HG02642 (cell line): Measurements from ENCODE around the gene UCN2.
"Not testable (repeated sequence)": the region's sequence is repeated elsewhere in the genome, so short reads cannot be mapped to it uniquely, and the experiment has no call there.

Experiments used
- ATAC-seq: cut with Tn5 transposase; IDR thresholded peaks from one replicate; pipeline ENCODE4 v1.9.1; 2021; ENCODE audit warnings: mild to moderate bottlenecking; ENCODE audit not compliant: unreplicated experiment, poor library complexity

Gene UCN2

DNA sequence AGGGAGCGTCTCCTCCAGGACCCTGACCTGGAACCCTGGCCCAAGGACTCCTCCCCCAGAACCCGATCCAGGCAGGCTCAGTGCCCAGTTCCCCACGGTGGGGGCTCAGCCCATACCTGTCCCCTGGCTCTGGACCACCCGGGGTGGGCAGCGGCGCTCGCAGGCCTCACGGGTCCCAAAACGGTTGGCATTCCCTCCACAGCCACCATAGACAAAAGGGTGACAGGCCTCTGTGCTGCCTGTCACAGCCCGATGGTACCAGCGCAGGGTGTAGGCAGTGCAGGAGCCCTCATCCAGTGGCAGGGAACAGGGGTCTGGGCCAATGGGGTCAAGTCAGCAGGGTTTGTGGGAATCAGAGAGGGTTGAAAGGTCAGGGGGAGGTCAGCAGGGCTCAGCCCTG is 1.1 kb upstream of the UCN2 start:
- ATAC-seq: no peak

DNA sequence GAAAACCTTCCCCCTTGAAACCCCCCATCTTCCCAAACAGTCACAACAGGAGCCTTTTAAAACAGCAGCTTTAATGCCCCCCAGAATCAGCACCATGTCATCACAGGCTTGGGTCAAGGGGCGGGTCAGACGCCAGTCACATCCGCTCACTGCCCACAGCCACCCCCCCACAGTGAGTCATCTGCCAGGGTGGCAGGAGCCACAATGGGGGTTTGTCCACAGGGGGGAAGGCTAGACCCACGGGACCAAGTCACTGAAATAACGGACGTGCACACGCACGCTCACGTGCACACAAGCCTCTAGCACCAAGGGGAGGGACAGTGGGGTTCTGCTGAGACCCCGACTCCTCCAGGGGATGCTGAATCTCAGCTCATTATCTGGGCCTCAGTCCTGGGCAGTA is 441 bp upstream of the UCN2 start:
- no peak for ATAC-seq

DNA sequence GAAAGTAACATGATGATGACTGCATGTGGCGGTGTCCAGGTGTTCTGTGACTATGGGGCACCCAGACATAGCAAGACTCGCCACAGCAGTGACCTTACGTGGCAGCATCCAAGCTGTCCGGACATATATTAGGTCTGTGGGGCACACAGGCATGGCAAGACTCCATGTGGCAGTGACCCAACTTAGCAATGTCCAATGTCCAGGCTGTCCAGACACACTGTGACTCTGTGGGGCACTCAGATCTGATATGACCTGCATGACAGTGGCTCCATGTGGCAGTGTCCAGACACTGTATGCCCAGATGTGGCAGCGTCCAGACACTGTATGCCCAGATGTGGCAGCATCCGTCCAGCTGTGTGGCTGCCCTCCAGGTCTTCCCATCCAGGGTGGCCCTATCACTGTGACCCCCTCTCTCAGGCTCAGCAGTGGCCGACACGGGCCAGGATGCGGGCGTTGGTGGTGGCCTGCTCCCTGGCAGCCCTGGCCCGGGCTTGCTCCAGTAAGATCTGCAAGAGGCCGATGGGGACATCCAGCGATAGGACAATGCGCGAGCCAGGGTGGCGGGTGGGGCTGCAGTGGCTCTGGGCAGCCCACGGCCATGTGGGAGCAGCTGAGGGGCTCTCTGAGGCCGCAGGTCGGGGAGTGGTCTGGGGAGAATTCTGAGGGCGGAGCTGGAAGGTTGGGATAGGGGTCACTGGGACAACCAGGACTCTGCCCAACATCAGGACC is 1.1 kb downstream of the UCN2 start:
- ATAC-seq: no peak

DNA sequence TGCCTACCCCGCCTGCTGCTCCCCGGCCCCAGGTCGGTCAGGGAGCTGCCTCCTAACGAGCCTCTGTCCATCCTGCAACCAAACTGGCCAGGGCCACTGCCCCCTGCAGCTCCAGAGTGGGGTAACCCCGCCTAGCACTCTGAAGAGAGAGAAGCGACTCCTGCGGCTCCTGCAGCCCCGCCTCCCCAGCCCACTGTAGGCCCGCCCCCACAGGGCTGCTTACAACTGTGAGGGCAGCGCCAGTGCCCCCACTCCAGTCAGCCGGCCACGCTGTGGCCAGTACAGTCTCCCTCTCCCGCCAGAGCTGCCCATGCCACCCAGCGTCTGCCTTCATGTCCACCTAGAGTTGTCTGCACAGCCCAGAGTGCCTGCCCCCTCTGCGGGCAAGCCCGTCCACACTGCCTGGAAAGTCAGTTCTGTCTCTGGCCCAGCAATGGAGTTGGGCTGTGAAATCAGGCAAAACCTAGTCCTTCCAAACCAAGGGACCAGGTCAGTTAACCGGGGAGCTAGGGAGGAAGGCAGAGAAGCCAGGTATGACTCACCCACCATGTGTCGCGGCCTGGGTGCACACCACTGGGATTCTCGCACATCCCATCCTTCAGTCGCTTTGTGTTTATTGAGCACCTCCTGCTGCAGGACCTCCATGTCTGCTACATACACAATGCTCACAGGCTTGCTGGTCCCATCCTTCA is 2.4 kb downstream of the UCN2 start:
- no peak for ATAC-seq

DNA sequence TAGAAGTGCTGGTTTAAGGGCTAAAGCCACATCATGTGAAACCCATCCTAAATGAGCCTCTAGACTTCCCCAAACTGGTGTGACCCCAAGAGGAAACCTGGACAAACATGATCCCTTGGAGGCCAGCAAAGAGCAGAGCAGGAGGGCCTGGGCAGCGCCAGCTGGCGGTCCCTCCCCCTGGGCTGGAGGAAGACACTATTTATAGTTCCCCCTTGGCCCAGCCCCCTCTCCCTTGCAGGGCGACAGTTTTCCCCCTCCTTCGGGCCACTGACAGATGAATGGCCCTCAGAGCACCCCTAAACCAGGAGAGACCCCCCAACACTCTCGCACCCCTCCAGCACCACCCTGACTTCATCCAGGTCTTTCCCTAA is 2.9 kb downstream of the UCN2 start:
- ATAC-seq: no peak

DNA sequence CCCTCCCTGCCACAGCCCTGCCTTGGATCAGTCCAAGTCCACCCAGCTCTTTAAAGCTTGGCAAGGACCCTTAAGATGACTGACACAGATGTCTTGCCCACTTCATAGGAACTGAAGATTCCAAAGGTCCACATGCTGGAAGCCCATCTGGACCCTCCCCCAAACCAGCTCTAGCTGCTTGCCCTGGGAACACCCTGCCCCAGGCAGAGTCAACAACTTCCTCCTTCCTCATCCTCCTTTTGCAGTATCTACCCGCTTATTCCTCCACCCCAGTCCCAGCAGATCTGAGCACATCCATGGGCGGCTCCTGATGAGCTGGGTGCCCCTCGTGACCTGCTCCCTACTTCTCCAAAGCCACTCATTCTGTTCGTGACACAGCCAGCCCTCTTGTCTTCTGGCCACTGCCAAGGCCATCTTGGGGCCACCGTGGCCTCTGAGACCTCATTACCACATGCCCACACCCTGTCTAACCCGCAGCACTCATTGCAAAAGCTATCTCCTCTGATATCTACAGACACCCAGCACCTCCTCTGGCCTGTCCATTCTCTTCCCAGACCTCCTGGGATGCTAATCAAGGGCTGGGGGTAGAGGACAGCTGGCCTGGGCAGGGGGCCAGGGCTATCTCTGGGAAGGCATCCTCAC is 5.0 kb downstream of the UCN2 start:
- ATAC-seq: no peak

DNA sequence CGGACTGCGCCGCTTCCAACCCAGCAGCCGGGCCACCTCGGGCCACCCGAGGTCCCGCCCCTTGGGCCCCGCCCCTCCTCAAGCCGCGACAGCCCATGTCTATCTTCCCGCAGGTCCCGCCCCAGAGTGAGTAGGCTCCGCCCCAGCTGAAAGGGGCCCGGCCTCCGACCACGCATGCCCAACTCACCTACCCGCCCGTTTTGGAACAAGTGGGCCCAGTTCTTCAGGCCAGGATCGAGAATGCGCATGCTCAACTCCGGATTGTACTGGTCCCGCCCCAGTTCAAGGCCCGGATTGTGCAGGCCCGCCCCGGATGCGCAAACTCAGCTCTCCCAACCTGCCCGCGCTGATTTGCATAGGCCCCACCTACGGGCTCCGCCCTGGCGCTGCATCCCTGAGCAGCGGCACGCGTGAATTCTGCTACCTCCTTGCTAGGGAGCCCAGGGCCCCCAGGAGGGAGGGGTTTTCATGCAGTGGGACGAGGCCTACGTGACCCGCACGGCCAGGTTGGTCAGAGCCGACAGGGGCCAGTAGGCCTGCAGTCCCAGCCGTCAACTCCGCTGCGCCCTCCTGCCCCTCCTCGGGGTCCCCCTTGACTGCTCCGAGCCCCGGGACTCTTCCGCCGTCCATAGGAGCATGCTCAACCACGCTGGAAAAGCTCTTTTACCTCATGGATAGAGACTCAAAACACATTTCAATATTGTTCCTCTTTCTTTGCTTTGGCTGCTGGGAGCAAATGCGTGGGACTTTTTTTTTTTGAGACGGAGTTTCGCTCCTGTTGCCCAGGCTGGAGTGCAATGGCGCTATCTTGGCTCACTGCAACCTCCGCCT is 6.6 kb downstream of the UCN2 start, which contains the start of gene PFKFB4:
Gene PFKFB4, minus strand, starts transcription at position 8 of the 831 bp plus-strand sequence. CDS start 26 bp downstream, outside the sequence.
- ATAC-seq: peak; percentile 85

DNA sequence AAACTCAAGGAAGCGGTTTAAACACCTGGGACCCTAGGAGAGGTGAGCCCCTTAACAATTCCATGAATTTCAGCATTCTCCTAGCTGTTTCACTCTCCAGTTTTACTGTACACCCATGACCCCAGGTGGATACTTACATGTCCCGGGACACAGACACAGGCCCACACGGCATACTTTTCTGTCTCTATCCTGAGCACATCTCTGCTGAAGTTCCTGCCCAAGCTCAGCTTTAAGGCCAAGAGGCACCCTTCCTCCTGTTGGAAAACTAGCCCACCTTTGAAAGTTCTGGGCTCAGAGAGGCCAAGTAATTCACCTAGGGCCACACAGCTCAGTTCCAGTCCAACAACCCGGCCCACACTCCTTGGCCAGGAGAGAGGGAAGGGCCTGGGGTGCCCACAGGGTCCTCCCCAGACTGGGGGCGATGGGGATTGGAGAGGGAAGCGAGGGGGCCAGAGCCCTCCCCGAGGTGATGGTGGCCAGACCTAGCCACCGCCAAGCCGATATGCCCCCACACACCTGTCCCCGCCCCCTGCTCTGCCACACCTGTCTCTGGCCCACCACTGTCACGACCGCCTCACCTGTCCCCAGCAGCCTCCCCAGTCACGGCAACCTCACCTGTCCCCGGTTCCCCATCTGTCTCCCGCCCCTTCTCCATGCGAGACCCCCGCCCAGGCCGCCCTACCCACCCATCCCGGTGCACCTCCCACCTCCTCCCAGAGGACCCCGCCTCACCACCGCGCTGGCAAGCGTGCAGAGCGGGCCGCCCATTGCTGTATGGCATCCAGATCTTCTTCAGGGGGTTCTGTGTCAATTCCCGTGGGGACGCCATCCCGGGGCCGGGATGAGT is 7.4 kb downstream of the UCN2 start:
- ATAC-seq: no peak

DNA sequence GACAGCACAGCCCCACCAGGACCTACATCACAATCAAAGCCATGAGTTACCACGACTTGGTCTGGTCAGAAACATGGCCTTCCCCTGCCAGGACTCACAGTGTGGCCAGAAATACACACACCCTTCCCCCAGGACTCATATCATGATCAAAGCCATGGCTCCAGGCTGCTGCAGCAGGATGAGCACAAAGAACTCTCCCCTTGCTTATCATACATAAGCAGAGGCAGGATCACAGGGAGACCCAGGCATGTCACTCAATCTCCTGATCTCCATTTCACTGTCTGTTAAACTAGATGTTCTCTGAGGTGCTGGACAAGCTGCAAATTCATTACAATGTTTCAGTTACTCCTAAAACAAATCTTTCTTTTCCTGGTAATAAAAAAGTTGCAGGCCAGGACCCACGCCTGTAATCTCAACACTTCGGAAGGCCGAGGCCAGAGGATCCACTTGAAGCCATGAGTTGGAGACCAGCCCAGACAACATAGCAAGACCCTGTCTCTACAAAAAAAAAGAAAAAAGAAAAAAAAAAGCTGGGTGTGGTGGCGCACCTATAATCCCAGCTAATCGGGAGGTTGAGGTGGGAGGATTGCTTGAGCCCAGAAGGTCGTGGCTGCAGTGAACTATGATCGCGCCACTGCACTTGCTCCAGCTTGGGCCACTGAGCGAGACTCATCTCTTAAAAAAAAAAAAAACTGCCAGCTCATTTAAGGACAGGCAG is 8.2 kb downstream of the UCN2 start:
- ATAC-seq: no peak

DNA sequence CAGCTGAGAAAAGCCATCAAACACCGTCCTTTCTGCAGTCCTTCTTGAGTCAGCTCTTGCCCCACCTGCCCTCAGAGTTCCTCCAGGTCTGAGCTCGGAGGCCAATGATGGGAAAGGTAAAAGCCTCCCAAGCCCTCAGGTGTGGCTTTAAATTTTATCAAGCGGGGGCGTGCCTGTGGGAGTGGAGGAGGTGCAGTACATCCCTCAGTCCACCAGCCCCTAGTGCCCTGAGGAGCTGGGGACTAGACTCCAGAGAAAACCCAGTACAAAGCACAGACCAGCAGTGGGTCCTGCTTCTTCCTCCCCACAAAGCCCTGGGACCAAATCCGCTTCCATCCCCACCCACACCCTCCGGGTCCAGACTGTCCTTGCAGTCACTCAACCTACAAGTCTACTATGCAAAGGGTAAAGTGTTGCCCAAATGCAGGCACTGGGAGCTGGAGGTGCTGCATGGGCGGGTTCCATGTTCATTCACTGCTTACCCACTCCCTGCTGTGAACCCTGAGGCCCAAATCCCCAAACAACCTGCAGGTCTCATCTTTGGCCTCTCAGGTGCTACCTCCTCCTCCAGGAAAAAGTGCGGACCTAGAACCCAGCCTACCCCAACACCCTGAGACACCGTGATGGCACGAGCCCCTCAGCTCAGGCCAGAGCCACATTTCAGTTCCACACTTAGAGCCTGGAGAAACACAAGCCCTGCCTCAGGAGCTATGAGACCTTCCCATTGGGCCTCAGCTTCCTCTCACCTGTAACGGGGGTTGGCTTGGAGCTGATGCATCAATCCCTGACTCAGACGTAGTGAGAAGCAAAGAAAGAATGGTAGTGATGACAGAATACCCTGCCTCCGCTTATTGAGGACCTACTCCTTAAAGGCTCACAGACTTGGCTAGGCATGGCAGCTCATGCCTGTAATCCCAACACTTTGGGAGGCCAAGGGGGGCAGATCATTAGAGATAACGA is 9.4 kb downstream of the UCN2 start:
- no peak for ATAC-seq

DNA sequence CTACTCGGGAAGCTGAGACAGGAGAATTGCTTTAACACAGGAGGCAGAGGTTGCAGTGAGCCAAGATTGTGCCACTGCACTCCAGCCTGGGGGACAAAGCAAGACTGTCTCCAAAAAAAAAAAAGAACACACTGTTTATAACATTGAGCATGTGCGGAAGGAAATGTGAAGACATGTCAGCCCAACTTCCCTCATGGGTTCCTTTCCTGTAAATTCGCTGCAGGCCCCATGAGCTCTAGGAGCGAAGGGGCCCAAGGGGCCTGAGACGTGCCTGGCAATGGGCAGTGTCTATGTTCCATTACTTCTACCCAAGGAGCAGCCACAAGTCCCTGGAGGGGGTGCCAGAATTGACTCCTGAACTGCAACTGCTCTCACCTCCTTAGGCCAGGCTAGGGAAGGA is 10.2 kb downstream of the UCN2 start:
- ATAC-seq: no peak

DNA sequence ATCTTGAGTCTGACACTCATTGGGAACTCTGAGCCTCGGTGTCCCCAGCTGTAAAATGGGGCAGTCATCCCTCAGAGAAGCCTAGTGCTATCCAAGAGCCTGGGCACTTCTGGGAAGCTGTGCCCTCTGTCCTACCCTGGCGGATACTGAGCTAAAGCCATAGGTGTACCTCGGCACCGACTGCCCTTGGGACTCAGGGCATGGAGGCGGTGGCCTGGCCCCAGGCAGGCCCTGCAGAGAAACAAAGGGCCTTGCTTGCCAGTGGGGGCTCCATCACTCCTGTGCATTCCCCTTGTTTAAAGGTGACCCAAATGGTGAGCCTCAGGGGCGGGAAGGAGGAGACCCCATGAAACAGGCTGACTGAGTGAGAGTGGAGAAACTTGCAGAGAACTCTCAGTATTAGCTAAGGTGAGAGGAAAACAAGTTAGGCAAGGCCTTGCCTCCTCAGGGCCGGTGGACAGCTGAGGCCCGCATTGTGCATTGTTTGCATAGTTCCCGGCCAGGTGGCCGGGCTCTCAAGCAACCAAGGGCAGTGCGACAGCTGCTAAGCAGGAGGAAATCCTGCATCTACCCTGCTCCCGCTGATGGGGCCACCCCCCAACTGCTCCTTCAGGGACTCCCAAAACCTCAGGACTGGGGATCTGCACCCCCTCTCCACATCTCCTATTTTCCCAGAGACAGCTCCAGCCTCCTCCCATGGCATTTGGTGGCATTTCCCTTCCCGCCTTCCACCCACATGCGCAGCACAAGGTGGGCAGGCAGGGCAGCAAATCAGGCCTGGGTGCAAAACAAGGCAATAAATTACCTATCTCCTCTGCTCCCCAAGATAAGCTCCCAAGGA is 11.2 kb downstream of the UCN2 start:
- no peak for ATAC-seq

DNA sequence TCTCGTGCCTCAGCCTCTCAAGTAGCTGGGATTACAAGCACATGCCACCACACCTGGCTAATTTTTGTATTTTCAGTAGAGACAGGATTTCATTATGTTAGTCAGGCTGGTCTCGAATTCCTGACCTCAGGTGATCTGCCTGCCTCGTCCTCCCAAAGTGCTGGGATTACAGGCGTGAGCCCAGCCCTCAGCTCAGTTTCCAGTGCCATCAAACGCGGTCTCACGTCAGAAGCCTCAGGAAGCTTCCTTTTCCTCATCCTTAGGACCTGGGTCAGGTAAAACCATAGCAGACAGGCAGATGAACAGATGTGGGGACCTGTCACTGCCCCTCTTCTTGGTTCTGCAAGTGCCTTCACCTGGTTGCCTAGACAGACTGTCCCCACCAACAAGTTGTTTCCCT is 11.9 kb downstream of the UCN2 start:
- ATAC-seq: not testable (repeated sequence)

DNA sequence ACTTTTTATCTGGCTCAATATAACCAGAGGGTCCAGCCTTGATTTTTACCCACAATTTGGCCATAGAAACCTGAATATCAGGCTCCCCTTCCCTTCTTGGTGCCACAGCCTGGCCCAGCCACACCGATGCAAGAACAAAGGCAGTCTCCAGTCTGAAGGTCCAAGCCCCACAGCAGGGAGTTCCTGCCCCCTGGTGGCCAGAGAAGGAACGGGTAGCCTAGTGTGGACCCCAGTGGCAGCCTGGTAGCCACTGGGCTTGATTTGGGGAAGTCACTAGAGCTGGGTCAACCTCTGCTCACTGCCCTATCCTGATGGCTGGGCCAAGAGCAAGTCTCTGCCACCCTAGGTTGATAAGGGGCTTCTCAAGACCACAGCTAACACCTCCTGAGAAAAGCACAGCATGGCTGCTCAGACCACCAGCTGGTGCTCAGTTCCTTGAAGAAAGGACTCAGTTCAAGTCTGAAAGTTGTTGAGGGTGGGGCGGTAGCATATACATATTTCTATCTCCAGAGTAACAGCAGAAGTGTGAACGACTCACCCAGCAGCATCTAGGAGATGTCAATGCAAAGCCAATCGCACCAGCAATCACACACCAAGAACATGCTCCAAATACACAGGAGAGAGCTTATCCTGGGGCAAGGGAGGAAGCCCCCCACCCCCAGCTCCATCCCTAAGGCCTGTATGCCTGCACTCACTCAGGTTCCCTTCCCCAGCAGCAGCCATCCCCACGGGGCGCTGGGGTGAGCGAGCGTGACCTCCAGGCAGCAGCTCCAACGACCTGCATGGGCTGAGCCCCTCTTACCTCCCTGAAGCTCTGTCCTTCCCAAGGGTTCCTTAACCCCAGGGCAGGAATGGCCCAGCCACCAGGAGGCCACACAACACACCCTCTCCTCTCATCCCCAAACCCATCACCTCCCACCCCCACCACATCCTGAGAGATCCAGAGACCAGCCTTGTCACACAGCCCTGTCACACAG is 14.6 kb downstream of the UCN2 start:
- ATAC-seq: no peak

DNA sequence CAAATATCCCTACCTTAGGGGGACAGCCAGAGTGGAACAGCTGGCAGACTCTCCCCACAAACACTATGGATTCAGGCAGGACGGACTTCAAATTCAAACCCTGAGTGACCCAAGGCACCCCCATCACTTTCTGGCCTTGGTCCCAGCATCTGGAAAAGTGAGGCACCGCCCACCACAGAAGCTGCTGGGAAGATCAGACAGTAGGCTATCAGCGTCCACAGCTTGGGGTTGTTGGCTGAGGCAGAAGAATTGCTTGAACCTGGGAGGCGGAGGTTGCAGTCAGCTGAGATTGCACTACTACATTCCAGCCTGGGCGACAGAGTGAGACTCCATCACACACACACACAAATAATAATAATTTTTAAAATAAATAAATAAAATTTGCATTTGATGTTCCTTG is 15.5 kb downstream of the UCN2 start:
- ATAC-seq: no peak

DNA sequence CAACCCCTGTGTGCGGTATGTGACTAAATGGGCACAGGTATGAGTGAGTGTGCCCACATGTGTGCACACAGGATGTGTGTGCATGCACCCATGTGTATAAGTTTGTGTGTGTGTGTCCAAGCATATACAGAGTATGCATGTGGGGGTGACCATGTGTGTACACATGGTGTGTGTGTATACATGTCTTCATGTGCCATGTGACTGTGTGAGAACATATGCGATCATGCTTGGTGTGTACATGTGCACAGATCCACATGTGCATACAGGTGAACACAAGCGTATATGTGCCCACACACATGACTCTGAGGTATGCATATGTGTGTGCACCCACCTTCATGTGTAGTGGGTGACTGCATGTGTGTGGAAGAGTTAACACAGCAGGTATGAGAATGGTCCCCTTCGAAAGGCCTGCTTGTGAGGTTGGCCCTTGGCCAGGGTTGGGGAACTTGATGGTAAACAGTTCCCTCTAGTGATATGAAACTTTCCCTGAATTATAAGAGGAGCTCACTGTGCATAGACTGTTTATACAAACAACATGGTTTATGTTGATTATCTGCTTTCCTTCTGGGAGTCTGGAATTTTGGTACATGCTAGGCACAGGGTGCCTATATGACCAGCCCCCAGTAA is 17.3 kb downstream of the UCN2 start:
- ATAC-seq: no peak
